ENCODE data around the gene IGF2R. TPM values are rescaled to one million over a fixed set of nuclear protein-coding genes. Genes with fewer than 3 reads are reported as not detected.

Gene IGF2R
- total and polyA plus RNA-seq, 2 donors (not counting 1 experiment from before 2014, with no cell fraction given): 9.5 to 53.3 TPM

GRCh38 chr6:159982731-159983506, 14.0 kb downstream of the IGF2R start:
- no peaks in the 10 kb centered on the region for H3K36me3 ChIP-seq (replicated peaks in 1 of 2; ENCODE audit: control extremely low read depth in 1 of 2, control insufficient read depth in 1 of 2, extremely low read depth in 1 of 2, insufficient read depth in 2 of 2, low read length in 1 of 2)
- no peak overlapping the region for H3K9ac ChIP-seq (ENCODE audit: low read length)
- H3K4me1 Mint-ChIP-seq: peaks cover 69% of the 10 kb centered on the region
- intact Hi-C loops (cut with micrococcal nuclease): loop anchor here (1.0 to 5.0 kb wide), 3 partner anchors 14 to 84 kb away; partner anchors contain the start of gene IGF2R
- no peaks in the 10 kb centered on the region for H3K9me3 Mint-ChIP-seq (ENCODE audit: insufficient read depth)
- H3K27ac Mint-ChIP-seq: no peak overlapping the region
- peak overlapping the region; percentile 81 for H3K4me2 ChIP-seq (replicated peaks; ENCODE audit: low read depth, low read length, poor library complexity, severe bottlenecking)
- no peaks in the 10 kb centered on the region for H3K27me3 Mint-ChIP-seq
- WGBS (ENCODE audit: insufficient coverage): 34% methylated on average over 6 of the region's 6 CpGs
- ChIA-PET POLR2A (interaction anchor here (1.5 kb wide), 1 partner anchor 256 kb away, joined by 4 read pairs; the partner anchor contains the start of gene WTAP), CTCF (interaction anchor here (1.1 kb wide), 1 partner anchor 32 kb away, joined by 3 read pairs; no protein-coding TSS in a partner anchor)
- peaks cover 99% of the 10 kb centered on the region for H3K79me2 ChIP-seq (ENCODE audit: control insufficient read depth, insufficient read depth, low read length)
- peaks cover 97% of the 10 kb centered on the region for H4K20me1 ChIP-seq (ENCODE audit: control insufficient read depth, insufficient read depth, low read length, poor library complexity, severe bottlenecking)
- no peak overlapping the region for H3K4me3 ChIP-seq (ENCODE audit: control extremely low read depth in 1 of 5, extremely low read depth in 1 of 5, insufficient read depth in 1 of 5, low read depth in 2 of 5, low read length in 4 of 5)
- peaks cover 0 to 4% (median 0%) of the 10 kb centered on the region in 3 donors for H3K9me3 ChIP-seq (ENCODE audit: control extremely low read depth in 1 of 3, control insufficient read depth in 2 of 3, insufficient read depth in 1 of 3, low read length in 2 of 3)
- no peaks in the 10 kb centered on the region for H3K27me3 ChIP-seq (replicated peaks in 1 of 4; ENCODE audit: control extremely low read depth in 1 of 4, control insufficient read depth in 3 of 4, insufficient read depth in 4 of 4, low read length in 3 of 4)
- H3K4me3 Mint-ChIP-seq: peak overlapping the region; percentile 50
- no peak for DNase-seq
- no peak overlapping the region for H3K27ac ChIP-seq (ENCODE audit: low read length in 2 of 2)
- peaks cover 51 to 60% of the 10 kb centered on the region in 2 donors for H3K4me1 ChIP-seq (ENCODE audit: control insufficient read depth in 2 of 2, insufficient read depth in 2 of 2, low read length in 2 of 2)
- no peak for ATAC-seq (ENCODE audit: low read depth)
- H2AFZ ChIP-seq (ENCODE audit: insufficient read depth, low read depth, low read length, poor library complexity, severe bottlenecking): no peak overlapping the region
- TF ChIP-seq, protein P1, sequence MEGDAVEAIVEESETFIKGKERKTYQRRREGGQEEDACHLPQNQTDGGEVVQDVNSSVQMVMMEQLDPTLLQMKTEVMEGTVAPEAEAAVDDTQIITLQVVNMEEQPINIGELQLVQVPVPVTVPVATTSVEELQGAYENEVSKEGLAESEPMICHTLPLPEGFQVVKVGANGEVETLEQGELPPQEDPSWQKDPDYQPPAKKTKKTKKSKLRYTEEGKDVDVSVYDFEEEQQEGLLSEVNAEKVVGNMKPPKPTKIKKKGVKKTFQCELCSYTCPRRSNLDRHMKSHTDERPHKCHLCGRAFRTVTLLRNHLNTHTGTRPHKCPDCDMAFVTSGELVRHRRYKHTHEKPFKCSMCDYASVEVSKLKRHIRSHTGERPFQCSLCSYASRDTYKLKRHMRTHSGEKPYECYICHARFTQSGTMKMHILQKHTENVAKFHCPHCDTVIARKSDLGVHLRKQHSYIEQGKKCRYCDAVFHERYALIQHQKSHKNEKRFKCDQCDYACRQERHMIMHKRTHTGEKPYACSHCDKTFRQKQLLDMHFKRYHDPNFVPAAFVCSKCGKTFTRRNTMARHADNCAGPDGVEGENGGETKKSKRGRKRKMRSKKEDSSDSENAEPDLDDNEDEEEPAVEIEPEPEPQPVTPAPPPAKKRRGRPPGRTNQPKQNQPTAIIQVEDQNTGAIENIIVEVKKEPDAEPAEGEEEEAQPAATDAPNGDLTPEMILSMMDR (IDR thresholded peaks at IDR 0.05): no peak
- TF ChIP-seq EZH2 (IDR thresholded peaks at IDR 0.05; ENCODE audit: borderline replicate concordance, insufficient read depth, low read depth, low read length, poor library complexity, severe bottlenecking): no peak

DNA sequence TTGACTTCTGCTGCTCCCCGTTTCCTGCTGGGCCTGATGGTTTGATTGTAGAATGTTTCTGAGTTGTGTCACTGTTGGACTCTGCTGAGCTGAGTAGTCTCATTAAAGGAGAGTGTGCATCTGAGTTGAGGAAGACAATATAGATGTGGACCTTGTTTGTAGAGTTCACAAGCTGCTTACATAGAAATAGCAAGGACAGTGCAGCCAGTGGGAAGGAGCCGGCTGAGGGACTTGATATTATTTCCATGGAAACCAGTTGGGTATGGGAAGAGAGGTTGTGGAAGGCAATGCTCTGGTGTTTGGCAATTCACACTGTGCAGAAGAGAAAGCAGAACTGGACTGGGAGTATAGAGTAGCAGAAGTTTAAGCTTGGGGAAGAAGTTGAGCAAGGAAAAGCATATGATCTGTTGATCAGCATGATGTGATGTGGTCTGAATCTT, 14.8 kb downstream of the IGF2R start:
- H3K79me2 ChIP-seq (ENCODE audit: control insufficient read depth, insufficient read depth, low read length): peaks cover 99% of the 10 kb centered on the region
- no peak for TF ChIP-seq EZH2 (IDR thresholded peaks at IDR 0.05; ENCODE audit: borderline replicate concordance, insufficient read depth, low read depth, low read length, poor library complexity, severe bottlenecking)
- TF ChIP-seq, protein P1 (IDR thresholded peaks at IDR 0.05): no peak
- CTCF ChIA-PET: no interaction called here
- peak overlapping the region; percentile 31 for H3K4me2 ChIP-seq (replicated peaks; ENCODE audit: low read depth, low read length, poor library complexity, severe bottlenecking)
- no peak for DNase-seq
- Mint-ChIP-seq H3K27ac (no peak overlapping the region), H3K4me3 (peak overlapping the region; percentile 6), H3K27me3 (no peaks in the 10 kb centered on the region), H3K4me1 (peaks cover 64% of the 10 kb centered on the region), H3K9me3 (ENCODE audit: insufficient read depth) (no peaks in the 10 kb centered on the region)
- no peaks in the 10 kb centered on the region for H3K36me3 ChIP-seq (replicated peaks in 1 of 2; ENCODE audit: control extremely low read depth in 1 of 2, control insufficient read depth in 1 of 2, extremely low read depth in 1 of 2, insufficient read depth in 2 of 2, low read length in 1 of 2)
- H2AFZ ChIP-seq (ENCODE audit: insufficient read depth, low read depth, low read length, poor library complexity, severe bottlenecking): no peak overlapping the region
- peaks cover 97% of the 10 kb centered on the region for H4K20me1 ChIP-seq (ENCODE audit: control insufficient read depth, insufficient read depth, low read length, poor library complexity, severe bottlenecking)
- no peaks in the 10 kb centered on the region for H3K27me3 ChIP-seq (replicated peaks in 1 of 4; ENCODE audit: control extremely low read depth in 1 of 4, control insufficient read depth in 3 of 4, insufficient read depth in 4 of 4, low read length in 3 of 4)
- H3K27ac ChIP-seq (ENCODE audit: low read length in 2 of 2): no peak overlapping the region
- peaks cover 44 to 52% of the 10 kb centered on the region in 2 donors for H3K4me1 ChIP-seq (ENCODE audit: control insufficient read depth in 2 of 2, insufficient read depth in 2 of 2, low read length in 2 of 2)
- POLR2A ChIA-PET: no interaction called here
- ATAC-seq (ENCODE audit: low read depth): no peak
- intact Hi-C loops (cut with micrococcal nuclease): loop anchor here (5.0 kb wide), 2 partner anchors 34 to 84 kb away; no protein-coding TSS in a partner anchor
- WGBS (ENCODE audit: insufficient coverage): 72% methylated on average over 2 of the region's 2 CpGs
- no peak overlapping the region for H3K4me3 ChIP-seq (ENCODE audit: control extremely low read depth in 1 of 5, extremely low read depth in 1 of 5, insufficient read depth in 1 of 5, low read depth in 2 of 5, low read length in 4 of 5)
- no peak overlapping the region for H3K9ac ChIP-seq (ENCODE audit: low read length)
- peaks cover 0 to 4% (median 0%) of the 10 kb centered on the region in 3 donors for H3K9me3 ChIP-seq (ENCODE audit: control extremely low read depth in 1 of 3, control insufficient read depth in 2 of 3, insufficient read depth in 1 of 3, low read length in 2 of 3)
